Vagina (tissue), 2 donors: ENCODE results near the gene GNAQ.

Source experiments
- POLR2A ChIP-seq, 2 donors: fragments of 450-650 bp; IDR thresholded peaks; one replicate each; pipeline ENCODE4 v1.6.1; 2017; ENCODE audit warnings: antibody characterized with exemption in 2 of 2, mild to moderate bottlenecking in 2 of 2, moderate library complexity in 2 of 2
- POLR2AphosphoS5 ChIP-seq, 2 donors: sonication (generic); formaldehyde crosslinking; IDR thresholded peaks; one replicate each; pipeline ENCODE4 v1.9.0; 2017; ENCODE audit warnings: antibody characterized with exemption in 2 of 2, mild to moderate bottlenecking in 2 of 2, low read depth in 1 of 2; ENCODE audit not compliant: insufficient read depth in 1 of 2

DNA sequence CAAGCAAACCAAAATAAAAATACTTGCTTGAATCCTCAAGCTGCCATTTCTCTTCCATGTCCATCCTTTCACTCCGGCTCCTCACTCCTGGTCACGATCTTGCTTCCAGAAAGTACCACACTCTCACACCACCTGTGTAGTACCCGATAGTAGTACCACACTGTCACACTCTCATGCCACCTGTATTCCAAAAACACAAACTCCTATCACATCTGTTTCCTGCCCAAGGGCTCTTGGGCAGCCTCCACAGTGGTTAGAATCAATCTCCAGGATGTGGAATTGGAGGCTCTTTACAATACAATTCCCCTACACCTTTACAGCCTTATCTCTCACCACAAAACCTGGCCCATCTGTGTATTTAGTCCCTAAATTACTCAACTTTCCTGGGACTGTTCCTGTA is 130.6 kb downstream of the GNAQ start:
- TF ChIP-seq POLR2AphosphoS5 (IDR thresholded peaks at IDR 0.05; ENCODE audit: insufficient read depth in 1 of 2, low read depth in 1 of 2): no peak
- no peak for TF ChIP-seq POLR2A (IDR thresholded peaks at IDR 0.05)
